Hepatic stellate cell (primary cell): ENCODE data around the gene S100A11.

ENCODE experiments used
- DNase-seq: peaks from one replicate; pipeline ENCODE4 v3.0.0; 2011; ENCODE audit warnings: low spot score

The S100A11 gene

GRCh38 chr1:152039461-152039860 is 2.7 kb upstream of the S100A11 start:
- DNase-seq = no peak

DNA sequence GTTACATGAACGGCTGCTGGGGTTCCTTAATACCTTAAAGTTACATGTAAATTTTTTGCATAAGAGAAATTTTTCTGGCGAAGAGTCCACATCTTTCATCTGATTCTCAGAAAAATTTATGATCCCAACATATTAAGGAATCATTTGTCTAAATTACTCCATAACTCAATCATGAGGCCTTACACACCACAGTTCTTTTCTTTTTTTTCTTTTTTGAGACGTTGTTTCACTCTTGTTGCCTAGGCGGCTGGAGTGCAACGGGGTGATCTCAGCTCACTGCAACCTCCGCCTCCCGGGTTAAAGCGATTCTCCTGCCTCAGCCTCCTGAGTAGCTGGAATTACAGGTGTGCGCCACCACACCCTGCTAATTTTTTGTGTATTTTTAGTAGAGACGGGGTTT is 2.1 kb upstream of the S100A11 start:
- DNase-seq = no peak

DNA sequence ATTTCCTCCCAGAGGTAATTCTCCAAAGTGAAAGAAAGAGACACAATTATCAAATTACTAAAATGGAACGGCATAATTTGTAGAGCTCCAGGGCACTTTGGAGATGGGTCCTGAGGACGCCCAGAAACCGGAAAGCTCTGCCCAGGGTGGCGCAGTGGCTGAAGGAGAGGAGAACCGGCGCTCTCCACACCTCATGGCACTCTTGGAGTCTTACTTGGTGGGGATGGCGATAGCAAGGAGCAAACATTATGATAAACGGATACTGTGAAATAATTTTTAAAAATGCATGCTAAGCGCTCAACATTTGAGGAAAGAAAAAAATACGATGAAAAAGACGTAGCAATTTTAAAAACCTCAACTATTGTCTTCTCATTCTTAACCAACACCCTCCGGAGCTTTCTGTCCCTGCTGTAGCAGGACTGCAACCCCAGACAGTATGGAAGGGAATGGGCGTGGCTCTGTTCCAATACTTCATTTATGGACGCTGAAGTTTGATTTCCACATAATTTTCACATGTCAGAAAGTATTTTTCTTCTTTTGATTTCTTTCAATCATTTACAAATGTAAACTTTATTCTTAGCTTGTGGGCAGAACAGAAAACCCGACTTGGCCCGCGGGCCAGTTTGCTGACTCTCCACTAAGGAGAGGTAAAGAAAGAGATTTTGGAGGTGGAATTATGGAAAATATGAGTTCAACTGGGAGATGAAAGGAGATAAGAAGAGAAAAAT is 1.1 kb downstream of the S100A11 start:
- peak; percentile 35 for DNase-seq

- DNase-seq = peak; percentile 66
These were observed 1.9 kb downstream of the S100A11 start for GRCh38 chr1:152034654-152035538.

DNA sequence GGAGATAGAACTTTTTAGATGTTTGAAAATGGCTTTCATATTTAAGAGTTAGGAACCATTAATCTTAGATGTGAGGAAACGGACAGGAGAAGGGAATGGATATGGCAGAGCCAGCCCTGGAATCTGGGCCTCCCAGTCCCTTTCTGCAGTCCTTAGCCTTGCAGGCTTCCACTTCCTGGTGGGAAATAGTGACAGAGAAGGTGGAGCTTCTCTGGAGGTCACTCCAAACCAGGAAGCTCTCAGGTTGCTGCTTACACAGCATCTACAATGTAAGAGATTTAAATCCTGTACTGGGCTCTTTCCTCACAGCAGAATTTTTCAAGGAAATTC is 2.5 kb downstream of the S100A11 start:
- no peak for DNase-seq

GRCh38 chr1:152029929-152030211 is 6.9 kb downstream of the S100A11 start:
- DNase-seq = no peak

DNA sequence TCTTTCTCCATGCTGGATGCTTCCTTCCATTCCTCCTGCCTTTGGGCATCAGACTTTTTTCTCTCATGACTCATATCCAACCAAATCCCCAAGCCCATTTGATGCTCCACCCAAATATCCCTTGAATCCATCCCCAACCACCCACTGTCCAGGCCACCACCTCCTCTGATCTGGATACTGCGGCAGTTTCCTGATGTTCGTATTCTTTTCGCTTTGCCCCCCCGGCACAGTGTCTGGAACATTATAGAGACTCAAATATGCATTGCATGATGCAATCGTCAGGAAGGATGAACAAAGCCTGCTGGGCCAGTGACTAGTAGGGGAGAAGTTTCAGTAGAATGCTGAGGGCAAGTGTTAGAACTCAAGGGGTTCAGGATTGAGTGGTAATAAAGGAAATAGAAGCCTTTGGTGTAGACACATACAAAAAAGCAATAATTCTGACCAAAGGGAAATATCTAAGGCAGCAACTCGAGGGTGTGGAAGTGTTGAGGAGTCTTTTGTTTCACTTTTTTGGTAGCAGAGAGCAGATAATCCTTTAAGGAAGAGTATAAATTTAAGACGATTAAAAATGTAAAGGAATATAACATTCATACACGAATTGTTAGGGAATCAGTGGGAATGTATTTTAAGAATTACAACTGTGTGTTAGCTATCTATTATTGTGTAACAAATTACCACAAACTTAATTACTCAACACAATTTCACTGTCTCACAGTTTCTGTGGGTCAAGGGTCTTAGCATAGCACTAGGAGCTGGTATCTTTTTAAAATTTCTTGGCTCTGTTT is 7.5 kb downstream of the S100A11 start:
- no peak for DNase-seq

- peak; percentile 26 for DNase-seq
These were observed 9.9 kb downstream of the S100A11 start for GRCh38 chr1:152026895-152027294.

DNA sequence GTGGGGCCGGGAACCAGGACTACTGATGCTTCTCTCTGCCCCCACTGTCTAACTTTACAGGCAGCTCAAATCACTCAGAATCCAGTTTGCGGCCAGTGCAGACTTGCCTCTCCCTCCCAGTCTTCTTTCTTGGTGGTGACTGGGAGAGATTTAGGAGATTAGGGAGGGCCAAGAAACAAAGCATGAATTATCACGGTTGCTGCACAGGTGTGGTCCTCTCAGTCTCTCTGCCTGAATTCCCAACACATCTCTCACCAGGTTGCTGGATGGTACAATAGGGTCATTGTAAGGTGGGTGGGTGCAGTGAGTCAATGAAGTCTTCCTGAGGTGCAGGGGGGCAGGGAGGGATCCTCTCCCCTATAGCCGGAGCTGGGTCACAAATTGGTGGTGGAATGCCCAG is 12.6 kb downstream of the S100A11 start:
- DNase-seq = no peak

DNA sequence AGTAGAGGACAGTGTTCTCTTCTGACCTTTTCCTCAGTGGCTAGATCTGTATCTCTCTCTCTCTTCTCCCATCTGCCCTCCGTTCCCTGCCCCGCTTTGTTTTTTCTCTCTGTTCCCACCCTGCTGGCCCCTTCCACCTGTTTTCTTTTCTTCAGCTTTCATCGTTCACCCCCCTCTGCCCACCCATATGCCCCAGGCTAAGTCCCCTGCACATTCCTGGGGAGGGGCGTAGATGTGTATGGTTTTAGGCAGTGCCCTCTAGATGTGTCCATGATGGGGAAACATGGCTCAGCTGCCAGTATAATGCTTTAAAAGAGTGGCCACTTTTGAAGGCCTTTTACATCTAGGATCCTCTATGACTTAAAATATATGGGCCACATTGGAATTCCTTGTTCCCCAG is 13.6 kb downstream of the S100A11 start:
- DNase-seq = no peak

DNA sequence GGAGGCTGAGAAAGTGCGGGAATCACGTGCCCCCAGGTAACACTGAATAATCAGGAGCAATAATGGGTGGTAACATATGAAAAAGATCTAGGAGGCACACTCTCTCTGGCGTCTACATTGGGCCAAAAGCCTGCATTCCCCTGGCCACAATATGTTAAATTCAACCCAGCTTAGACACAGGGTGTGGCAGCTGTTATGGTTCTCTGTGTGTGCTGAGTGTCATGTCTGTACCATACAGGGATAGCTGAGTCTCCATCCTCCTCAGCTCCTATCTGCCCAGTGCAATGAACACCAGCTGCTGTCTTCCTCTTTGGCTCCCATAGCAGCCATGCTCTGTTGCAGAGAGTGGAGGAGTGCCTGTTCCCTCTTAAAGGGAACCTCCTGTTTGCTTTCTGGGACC is 14.3 kb downstream of the S100A11 start:
- DNase-seq = no peak

DNA sequence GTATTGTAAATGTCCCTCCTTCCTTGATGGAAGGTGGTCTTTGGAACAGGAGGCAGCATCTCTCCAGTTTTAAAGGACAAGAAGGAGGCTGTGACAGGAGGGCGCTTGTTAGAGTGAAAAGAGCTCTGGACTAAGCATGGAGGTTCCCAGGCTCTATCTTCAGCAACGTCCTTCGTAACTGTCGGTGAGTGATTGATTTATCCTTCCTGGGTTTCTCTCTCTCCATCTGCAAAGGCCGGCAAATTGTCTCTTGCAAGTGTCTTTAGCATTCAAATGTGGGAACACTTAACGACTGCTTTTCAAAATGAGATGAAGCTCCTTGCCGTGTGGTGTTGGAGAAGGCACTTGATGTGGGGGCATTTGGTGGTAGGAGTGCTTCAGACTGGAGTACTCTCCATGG is 15.2 kb downstream of the S100A11 start:
- no peak for DNase-seq

GRCh38 chr1:152020849-152021248 is 16.0 kb downstream of the S100A11 start:
- no peak for DNase-seq

DNA sequence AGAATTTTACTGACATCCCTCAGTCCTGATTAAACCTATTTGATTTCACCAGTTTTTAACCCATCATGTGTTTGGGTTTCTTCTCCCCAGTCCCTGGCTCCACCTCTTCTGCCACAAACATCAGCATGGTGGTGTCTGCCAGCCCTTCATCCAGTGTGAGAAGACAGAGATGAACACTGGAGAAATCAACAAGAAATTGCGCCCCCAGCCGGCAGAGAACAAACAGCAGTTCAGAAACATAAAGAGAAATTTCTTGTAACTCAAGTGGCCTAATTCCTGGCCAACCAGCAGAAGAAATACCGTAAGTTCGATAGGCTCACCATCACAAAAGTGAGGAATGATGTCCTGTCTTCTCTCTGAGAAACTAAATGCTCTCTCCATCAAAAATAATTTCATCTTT is 18.3 kb downstream of the S100A11 start:
- no peak for DNase-seq

- no peak for DNase-seq
These were observed 21.0 kb downstream of the S100A11 start for GRCh38 chr1:152015766-152016165.

DNA sequence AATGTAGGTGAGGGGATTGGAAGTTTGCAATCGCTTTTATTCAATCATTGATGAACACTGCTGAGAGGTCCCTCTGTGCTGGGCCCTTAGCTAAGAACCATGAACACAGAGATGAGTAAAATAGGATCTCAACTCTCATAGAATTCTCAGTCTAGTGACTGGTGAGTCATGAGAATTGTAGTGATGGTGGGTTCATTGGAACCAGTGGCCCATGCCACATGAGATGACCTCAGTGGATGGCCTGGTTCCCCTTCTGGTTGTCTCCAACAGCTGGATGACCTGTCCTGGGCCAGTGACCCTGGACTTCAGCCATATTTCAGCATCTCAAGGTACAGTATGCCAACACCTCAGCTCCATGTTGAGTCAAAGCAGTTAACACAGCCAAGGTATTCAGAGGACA is 21.9 kb downstream of the S100A11 start:
- no peak for DNase-seq

GRCh38 chr1:152013664-152014237 is 23.1 kb downstream of the S100A11 start:
- no peak for DNase-seq

DNA sequence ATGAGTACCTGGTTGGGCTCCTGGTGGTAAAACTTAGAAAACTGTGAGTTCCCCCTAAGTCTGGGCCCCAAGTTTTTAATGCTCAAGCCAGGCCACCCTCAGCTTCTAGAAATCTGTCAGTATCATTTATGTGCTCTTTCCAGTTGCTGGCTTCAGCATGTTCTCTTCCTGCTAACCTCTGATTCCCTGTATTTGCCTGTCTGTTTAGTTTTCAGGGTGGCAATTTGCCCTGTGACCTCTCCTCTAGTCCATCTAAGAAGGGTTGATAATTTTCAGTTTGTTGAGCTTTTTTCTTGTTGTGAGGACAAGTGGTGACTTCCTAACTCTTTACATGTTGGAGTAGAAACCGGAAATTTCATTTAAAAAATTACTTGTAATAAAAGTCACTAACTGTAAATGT is 27.1 kb downstream of the S100A11 start:
- DNase-seq = no peak

DNA sequence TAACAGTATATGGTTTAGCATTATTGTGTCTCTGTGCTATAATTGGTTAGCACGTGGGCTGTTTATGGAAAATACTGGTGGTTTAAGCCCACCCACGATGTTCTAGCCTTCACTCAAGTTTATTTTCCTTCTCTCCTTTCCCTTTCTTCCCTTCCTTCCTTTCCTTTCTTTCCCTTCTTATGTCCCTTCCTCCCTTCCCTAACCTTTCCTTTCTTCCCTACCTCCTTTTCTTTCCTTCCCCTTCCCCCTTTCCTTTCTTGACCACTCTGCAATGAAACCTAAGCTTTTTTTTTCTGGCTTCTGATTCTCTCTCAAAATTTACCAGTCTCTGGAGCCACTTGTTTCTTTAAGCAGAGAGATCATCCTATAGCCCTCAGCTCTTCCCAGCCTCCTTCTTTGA is 29.8 kb downstream of the S100A11 start:
- no peak for DNase-seq

DNA sequence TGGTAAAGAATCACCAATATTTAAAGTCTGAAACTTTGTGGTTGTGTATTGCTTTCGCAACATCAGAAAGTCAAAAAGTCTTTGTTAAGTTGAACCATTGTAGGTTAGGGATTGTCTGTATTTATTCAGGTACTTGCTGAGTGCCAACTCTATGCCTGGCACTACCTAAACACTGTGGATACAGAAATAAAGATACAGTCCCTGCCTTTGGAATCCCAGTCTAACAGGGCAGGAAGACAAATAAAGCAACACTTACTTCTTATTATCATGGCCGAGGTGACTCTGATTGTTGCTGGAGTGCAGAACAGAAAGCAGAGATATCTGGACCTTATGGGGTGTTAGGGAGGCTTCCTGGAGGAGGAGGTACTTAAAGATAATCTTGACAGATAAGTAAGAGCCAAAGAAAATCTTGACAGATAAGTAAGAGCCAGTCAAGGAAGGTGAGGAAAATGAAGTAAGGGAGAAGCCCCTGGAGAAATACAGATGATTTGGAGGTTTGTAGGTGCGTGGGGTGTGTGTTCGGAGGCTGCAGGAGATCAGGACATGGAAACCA is 31.4 kb downstream of the S100A11 start:
- DNase-seq = no peak

- DNase-seq = no peak
These were observed 32.9 kb downstream of the S100A11 start for GRCh38 chr1:152003846-152004442.

DNA sequence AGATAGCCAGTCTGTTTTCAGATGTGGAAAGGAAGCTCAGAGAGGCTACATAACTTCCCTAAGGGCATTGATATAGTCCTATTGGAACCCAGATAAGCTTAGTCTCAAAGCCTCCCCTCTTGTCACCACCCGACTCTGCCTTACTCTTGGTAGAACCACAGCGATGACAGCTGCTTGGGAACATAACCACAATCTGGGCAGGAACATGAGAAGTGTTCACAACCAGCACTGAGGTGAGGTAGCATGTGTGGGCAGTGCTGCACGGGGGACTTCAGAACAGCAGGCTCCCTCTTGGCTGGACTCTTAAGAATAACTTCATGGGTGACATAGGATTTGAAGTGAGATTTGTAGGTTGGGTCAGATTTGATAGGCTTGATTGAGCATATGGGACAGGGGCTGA is 33.8 kb downstream of the S100A11 start:
- no peak for DNase-seq
